ENCODE data around the gene SH3D19.

DNA sequence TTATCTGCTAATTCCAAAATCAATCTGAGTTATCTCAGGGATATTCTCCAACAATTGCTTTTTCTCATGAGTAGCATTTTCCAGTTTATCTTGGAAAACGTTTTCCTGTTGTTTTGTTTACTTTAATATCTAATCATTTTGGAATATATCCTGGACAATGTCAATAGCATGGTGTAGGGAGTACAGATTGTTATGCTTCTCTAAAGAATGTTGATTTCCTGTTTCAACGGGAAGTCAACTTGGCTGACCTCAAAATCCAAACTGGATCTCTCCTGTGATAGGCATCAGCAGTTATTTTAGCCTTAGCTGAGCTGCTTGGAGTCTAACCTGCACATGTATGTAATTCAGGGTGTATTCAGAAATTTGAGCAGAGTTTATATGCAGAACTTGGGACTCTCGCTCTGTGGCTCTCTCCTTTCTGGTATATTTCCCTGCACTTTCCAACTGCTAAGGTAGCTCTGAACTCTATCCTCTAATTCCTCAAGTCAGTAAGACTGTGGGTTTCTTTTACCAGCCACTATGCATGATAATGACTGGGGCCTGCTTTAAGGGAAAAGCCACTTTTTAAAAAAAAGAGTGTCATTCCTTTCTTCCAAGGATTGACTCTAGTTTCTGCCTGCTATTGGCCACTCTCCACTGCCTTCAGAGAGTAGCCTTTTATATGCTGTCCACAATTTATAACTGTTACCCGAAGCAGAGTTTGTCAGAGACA lies 40.7 kb downstream of the SH3D19 start:
- TF ChIP-seq, protein P1, sequence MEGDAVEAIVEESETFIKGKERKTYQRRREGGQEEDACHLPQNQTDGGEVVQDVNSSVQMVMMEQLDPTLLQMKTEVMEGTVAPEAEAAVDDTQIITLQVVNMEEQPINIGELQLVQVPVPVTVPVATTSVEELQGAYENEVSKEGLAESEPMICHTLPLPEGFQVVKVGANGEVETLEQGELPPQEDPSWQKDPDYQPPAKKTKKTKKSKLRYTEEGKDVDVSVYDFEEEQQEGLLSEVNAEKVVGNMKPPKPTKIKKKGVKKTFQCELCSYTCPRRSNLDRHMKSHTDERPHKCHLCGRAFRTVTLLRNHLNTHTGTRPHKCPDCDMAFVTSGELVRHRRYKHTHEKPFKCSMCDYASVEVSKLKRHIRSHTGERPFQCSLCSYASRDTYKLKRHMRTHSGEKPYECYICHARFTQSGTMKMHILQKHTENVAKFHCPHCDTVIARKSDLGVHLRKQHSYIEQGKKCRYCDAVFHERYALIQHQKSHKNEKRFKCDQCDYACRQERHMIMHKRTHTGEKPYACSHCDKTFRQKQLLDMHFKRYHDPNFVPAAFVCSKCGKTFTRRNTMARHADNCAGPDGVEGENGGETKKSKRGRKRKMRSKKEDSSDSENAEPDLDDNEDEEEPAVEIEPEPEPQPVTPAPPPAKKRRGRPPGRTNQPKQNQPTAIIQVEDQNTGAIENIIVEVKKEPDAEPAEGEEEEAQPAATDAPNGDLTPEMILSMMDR (conservative IDR thresholded peaks at IDR 0.05): no peak
- TF ChIP-seq ZFX (IDR thresholded peaks at IDR 0.05): no peak
